HepG2 (cell line): ENCODE results near the gene ADAM22. TPM values are rescaled to one million over a fixed set of nuclear protein-coding genes. Genes with fewer than 3 reads are reported as not detected.

ENCODE experiments used
- ATAC-seq: fragments of 200-7000 bp; cut with Tn5 transposase; 3 replicates; pipeline ENCODE4 v1.9.1; 2020; ENCODE audit warnings: mild to moderate bottlenecking, moderate library complexity
- BruUV-seq: library from RNA; stranded (reverse); fragments of 400-500 nt; replicated peaks from 2 replicates; lab custom pipeline; 2021; lab: Mats Ljungman, UMichigan
- CTCF ChIA-PET: fragments of 300-600 bp; formaldehyde crosslinking; extraction: SDS; loops from one replicate; lab custom pipeline; 2021; ENCODE audit warnings: low total read pairs, inconsistent platforms, low intra/inter-chr PET ratio; lab: Yijun Ruan, JAX
- POLR2A ChIA-PET: fragments of 350-600 bp; sonication (Branson Sonifier 250); formaldehyde crosslinking; loops from one replicate; lab custom pipeline; 2020; ENCODE audit warnings: antibody characterized with exemption, inconsistent platforms; lab: Yijun Ruan, JAX
- DNase-seq: peaks from one replicate; pipeline ENCODE4 v3.0.0-alpha.2; 2015; ENCODE audit warnings: low spot score
- FAIRE-seq: peaks from 3 replicates; lab custom pipeline; 2011; peaks lifted over from hg19 to GRCh38; lab: Jason Lieb, UNC
- H2AFZ ChIP-seq: one replicate; pipeline ENCODE4 v1.6.1; 2011; ENCODE audit warnings: low read length, inconsistent platforms
- H3K27ac ChIP-seq: fragments of 300-600 bp; 3 replicates; pipeline ENCODE4 v1.8.0; 2011; ENCODE audit warnings: mixed run types, mild to moderate bottlenecking, mixed read lengths, low read length, inconsistent platforms; ENCODE audit not compliant: insufficient read depth; ENCODE audit errors: extremely low read length
- H3K27me3 ChIP-seq, 2 experiments: fragments of 200-600 bp in 1 of 2; 2 replicates in 1 of 2; 3 replicates in 1 of 2; pipeline versions ENCODE4 v1.6.0 to v1.8.0; 2011; ENCODE audit warnings: low read length in 2 of 2, mild to moderate bottlenecking in 2 of 2, moderate library complexity in 2 of 2, inconsistent platforms in 1 of 2; ENCODE audit not compliant: insufficient read depth in 2 of 2, control insufficient read depth in 1 of 2
- H3K36me3 ChIP-seq, 2 experiments: fragments of 200-600 bp in 1 of 2; replicated peaks in 1 of 2; 2 replicates in 1 of 2; 3 replicates in 1 of 2; pipeline versions ENCODE4 v1.5.1 to v1.8.0; 2011; ENCODE audit warnings: low read length in 2 of 2, inconsistent platforms in 1 of 2; ENCODE audit not compliant: insufficient read depth in 2 of 2, control insufficient read depth in 1 of 2
- H3K4me1 ChIP-seq: 2 replicates; pipeline ENCODE4 v1.5.1; 2012; ENCODE audit warnings: low read length, inconsistent platforms; ENCODE audit not compliant: insufficient read depth
- H3K4me2 ChIP-seq: 2 replicates; pipeline ENCODE4 v1.6.0; 2011; ENCODE audit warnings: low read depth, low read length, inconsistent platforms
- H3K4me3 ChIP-seq, 3 experiments: fragments of 200-600 bp in 1 of 3; sonication (generic), shearing (Covaris generic) in 1 of 3; replicated peaks in 1 of 3; 2 replicates each; pipeline ENCODE4 v1.5.1; 2011 to 2016; ENCODE audit warnings: low read length in 3 of 3, inconsistent platforms in 2 of 3, low read depth in 2 of 3, mild to moderate bottlenecking in 2 of 3, control low read depth in 1 of 3, mixed read lengths in 1 of 3; ENCODE audit not compliant: insufficient read depth in 1 of 3
- H3K79me2 ChIP-seq: one replicate; pipeline ENCODE4 v1.6.1; 2011; ENCODE audit warnings: low read length, inconsistent platforms; ENCODE audit not compliant: insufficient read depth
- H3K9ac ChIP-seq: 2 replicates; pipeline ENCODE4 v1.6.0; 2011; ENCODE audit warnings: mild to moderate bottlenecking, low read depth, low read length, inconsistent platforms; ENCODE audit not compliant: insufficient read depth
- H3K9me3 ChIP-seq: 2 replicates; pipeline ENCODE4 v1.5.1; 2012; ENCODE audit warnings: mild to moderate bottlenecking, low read length
- H4K20me1 ChIP-seq: 2 replicates; pipeline ENCODE4 v1.6.0; 2011; ENCODE audit warnings: inconsistent platforms, mild to moderate bottlenecking, low read length, moderate library complexity; ENCODE audit not compliant: insufficient read depth
- AGO1 ChIP-seq: fragments of 200-400 bp; formaldehyde crosslinking; IDR thresholded peaks from 2 replicates; pipeline ENCODE4 v1.6.1; 2017; ENCODE audit warnings: mild to moderate bottlenecking, low read depth, low read length, moderate library complexity; ENCODE audit not compliant: poor library complexity, severe bottlenecking
- FOXO4 ChIP-seq: sonication (generic); formaldehyde crosslinking; conservative IDR thresholded peaks from 2 replicates; pipeline ENCODE4 v1.8.1; 2023; ENCODE audit warnings: missing genetic modification reagents
- HBP1 ChIP-seq: IDR thresholded peaks from 2 replicates; pipeline ENCODE4 v1.6.1; 2016; ENCODE audit warnings: low read depth, control low read depth
- IKZF4 ChIP-seq: sonication (generic); formaldehyde crosslinking; IDR thresholded peaks from 2 replicates; pipeline ENCODE4 v1.5.1; 2020; ENCODE audit warnings: borderline replicate concordance, mild to moderate bottlenecking, low read depth, missing genetic modification reagents; ENCODE audit errors: not compliant biosample characterization
- IRF2 ChIP-seq: IDR thresholded peaks from 2 replicates; pipeline ENCODE4 v1.6.1; 2018; ENCODE audit warnings: missing genetic modification reagents, missing compliant biosample characterization
- PCBP2 ChIP-seq: fragments of 200-400 bp; formaldehyde crosslinking; optimal IDR thresholded peaks from 2 replicates; pipeline ENCODE3; 2018; ENCODE audit warnings: low read length, low read depth; ENCODE audit not compliant: poor library complexity, severe bottlenecking
- PPARG ChIP-seq: conservative IDR thresholded peaks from 2 replicates; pipeline ENCODE4 v1.6.1; 2016; ENCODE audit warnings: missing biosample characterization, missing genetic modification reagents
- ZFAT ChIP-seq: sonication (generic); formaldehyde crosslinking; conservative IDR thresholded peaks from 2 replicates; pipeline ENCODE4 v1.8.1; 2023; ENCODE audit warnings: missing genetic modification reagents, inconsistent platforms
- ZNF615 ChIP-seq: sonication (generic); formaldehyde crosslinking; IDR thresholded peaks from 2 replicates; pipeline ENCODE4 v1.5.0; 2020; ENCODE audit warnings: mild to moderate bottlenecking, missing genetic modification reagents, borderline replicate concordance
- WGBS: methylation state at CpG from one replicate; pipeline ENCODE4 v1.1.6; 2017; ENCODE audit warnings: low lambda C conversion rate; 5-methylcytosine and 5-hydroxymethylcytosine counted together
- in situ Hi-C: cut with HindIII; loops from 2 replicates; pipeline ENCODE4 v1.10.0; 2017; ENCODE audit warnings: low pct_unique_long_range_greater_than_20kb; ENCODE audit not compliant: extremely low pct_ligation_motif_present
- intact Hi-C: fragments of 100-400 bp; cut with micrococcal nuclease; formaldehyde crosslinking; loops from one replicate; pipeline ENCODE4 v1.10.0; 2022; ENCODE audit not compliant: unreplicated experiment
- polyA plus RNA-seq, 8 experiments: library from polyadenylated mRNA; depleted of rRNA in 3 of 8; stranded (reverse) in 7 of 8; unstranded in 1 of 8; fragments of >200 nt; fragmentation: Illumina TruSeq in 4 of 8; extraction: Trizol in 4 of 8; gene quantifications; 2 replicates each; pipeline versions ENCODE4 v1.2.1 to v1.2.3, GENCODE V29; 2011 to 2016; ENCODE audit warnings: low read depth in 4 of 8, missing spikeins in 1 of 8, mixed read lengths in 1 of 8; ENCODE audit not compliant: insufficient read depth in 1 of 8
- total RNA-seq, 5 experiments: library from RNA; depleted of rRNA; stranded (reverse); fragments of >200 nt; fragmentation: Illumina TruSeq; extraction: Trizol; gene quantifications; 2 replicates each; pipeline ENCODE4 v1.2.3, GENCODE V29; 2016; ENCODE audit warnings: low read depth in 1 of 5
- TF ChIP-seq, protein P1 (sequence below): sonication (generic); formaldehyde crosslinking; IDR thresholded peaks from 2 replicates; pipeline ENCODE4 v1.8.1; 2023; ENCODE audit warnings: mild to moderate bottlenecking, missing genetic modification reagents
- TF ChIP-seq, protein P2 (sequence below): sonication (generic); formaldehyde crosslinking; IDR thresholded peaks from 2 replicates; pipeline ENCODE4 v1.4.0; 2020; ENCODE audit warnings: missing genetic modification reagents, borderline replicate concordance
- TF ChIP-seq, protein P3 (sequence below): sonication (generic); formaldehyde crosslinking; IDR thresholded peaks from 2 replicates; pipeline ENCODE4 v1.4.0; 2020; ENCODE audit warnings: missing genetic modification reagents, borderline replicate concordance

ADAM22 gene
- total and polyA plus RNA-seq, 2 of the 13 experiments (the other 11 are each of a cell fraction or from before 2014, with no cell fraction given) = 1.9 to 6.7 TPM

GRCh38 chr7:88223265-88223664 is 289.2 kb downstream of the ADAM22 start (continued):
- TF ChIP-seq, protein P1, sequence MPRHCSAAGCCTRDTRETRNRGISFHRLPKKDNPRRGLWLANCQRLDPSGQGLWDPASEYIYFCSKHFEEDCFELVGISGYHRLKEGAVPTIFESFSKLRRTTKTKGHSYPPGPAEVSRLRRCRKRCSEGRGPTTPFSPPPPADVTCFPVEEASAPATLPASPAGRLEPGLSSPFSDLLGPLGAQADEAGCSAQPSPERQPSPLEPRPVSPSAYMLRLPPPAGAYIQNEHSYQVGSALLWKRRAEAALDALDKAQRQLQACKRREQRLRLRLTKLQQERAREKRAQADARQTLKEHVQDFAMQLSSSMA (CRISPR knock-in tag) = no peak
- TF ChIP-seq, protein P2, sequence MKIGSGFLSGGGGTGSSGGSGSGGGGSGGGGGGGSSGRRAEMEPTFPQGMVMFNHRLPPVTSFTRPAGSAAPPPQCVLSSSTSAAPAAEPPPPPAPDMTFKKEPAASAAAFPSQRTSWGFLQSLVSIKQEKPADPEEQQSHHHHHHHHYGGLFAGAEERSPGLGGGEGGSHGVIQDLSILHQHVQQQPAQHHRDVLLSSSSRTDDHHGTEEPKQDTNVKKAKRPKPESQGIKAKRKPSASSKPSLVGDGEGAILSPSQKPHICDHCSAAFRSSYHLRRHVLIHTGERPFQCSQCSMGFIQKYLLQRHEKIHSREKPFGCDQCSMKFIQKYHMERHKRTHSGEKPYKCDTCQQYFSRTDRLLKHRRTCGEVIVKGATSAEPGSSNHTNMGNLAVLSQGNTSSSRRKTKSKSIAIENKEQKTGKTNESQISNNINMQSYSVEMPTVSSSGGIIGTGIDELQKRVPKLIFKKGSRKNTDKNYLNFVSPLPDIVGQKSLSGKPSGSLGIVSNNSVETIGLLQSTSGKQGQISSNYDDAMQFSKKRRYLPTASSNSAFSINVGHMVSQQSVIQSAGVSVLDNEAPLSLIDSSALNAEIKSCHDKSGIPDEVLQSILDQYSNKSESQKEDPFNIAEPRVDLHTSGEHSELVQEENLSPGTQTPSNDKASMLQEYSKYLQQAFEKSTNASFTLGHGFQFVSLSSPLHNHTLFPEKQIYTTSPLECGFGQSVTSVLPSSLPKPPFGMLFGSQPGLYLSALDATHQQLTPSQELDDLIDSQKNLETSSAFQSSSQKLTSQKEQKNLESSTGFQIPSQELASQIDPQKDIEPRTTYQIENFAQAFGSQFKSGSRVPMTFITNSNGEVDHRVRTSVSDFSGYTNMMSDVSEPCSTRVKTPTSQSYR (CRISPR knock-in tag) = no peak
- no peak for TF ChIP-seq PCBP2

DNA sequence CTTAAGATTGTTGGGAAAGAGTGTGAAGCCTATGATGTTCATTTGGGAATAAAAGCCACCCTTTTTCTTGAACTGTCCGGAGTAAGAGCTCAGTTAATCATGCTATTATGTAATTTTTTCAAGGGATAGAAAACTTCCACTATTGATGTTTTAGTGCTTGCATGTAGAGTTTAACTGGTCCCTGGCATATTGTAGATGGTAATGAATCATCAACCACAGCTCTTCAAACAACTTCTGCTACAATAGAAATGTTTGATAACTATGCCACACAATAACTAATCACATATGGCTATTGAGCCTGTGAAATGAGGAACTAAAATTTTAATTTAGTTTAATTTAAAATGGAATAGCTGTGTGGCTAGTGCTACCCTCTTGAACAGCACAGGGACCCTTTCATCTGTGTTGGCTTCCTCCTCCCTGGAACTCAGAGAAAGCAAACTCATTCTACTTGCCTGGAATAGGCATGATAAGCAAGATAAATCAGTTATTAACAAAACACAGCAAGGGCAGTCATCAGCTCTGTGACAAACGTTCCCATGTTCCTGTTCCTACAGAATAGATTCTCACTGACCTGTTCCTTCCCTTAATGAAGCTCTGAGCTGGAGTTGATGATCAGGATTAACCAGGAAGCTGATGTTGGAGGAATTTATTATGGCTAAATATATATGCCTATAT is 290.7 kb downstream of the ADAM22 start:
- Histone ChIP-seq H3K27ac (no peak overlapping the region), H3K36me3 (no peaks in the 10 kb centered on the region), H3K27me3 (peaks cover 0 to 32% of the 10 kb centered on the region in 2 experiments; a peak in 2 of 5 replicates), H3K4me2 (no peak overlapping the region), H4K20me1 (no peaks in the 10 kb centered on the region), H3K9ac (no peak overlapping the region), H3K4me1 (peaks cover 21% of the 10 kb centered on the region), H2AFZ (no peak overlapping the region), H3K79me2 (no peaks in the 10 kb centered on the region), H3K9me3 (no peaks in the 10 kb centered on the region), H3K4me3 (no peak overlapping the region)
- intact Hi-C loops (no loop called here), in situ Hi-C loops (loop anchor here (25.0 kb wide), 1 partner anchor 613 kb away; no protein-coding TSS in a partner anchor)
- ATAC-seq (no peak), DNase-seq (no peak), FAIRE-seq (no peak)
- WGBS = 22% methylated on average over 2 of the region's 2 CpGs
- ChIA-PET POLR2A (no interaction called here), CTCF (no interaction called here)
- no TSS peak for BruUV-seq
- no peak for TF ChIP-seq FOXO4 (CRISPR knock-in tag)
- TF ChIP-seq ZNF615 (CRISPR knock-in tag) = no peak
- no peak for TF ChIP-seq IKZF4 (CRISPR knock-in tag)
- TF ChIP-seq PPARG (CRISPR knock-in tag) = no peak
- TF ChIP-seq ZFAT = no peak
- no peak for TF ChIP-seq AGO1
- no peak for TF ChIP-seq IRF2 (CRISPR knock-in tag)
- TF ChIP-seq, protein P3, sequence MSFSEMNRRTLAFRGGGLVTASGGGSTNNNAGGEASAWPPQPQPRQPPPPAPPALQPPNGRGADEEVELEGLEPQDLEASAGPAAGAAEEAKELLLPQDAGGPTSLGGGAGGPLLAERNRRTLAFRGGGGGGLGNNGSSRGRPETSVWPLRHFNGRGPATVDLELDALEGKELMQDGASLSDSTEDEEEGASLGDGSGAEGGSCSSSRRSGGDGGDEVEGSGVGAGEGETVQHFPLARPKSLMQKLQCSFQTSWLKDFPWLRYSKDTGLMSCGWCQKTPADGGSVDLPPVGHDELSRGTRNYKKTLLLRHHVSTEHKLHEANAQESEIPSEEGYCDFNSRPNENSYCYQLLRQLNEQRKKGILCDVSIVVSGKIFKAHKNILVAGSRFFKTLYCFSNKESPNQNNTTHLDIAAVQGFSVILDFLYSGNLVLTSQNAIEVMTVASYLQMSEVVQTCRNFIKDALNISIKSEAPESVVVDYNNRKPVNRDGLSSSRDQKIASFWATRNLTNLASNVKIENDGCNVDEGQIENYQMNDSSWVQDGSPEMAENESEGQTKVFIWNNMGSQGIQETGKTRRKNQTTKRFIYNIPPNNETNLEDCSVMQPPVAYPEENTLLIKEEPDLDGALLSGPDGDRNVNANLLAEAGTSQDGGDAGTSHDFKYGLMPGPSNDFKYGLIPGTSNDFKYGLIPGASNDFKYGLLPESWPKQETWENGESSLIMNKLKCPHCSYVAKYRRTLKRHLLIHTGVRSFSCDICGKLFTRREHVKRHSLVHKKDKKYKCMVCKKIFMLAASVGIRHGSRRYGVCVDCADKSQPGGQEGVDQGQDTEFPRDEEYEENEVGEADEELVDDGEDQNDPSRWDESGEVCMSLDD (CRISPR knock-in tag) = no peak
- TF ChIP-seq HBP1 (CRISPR knock-in tag) = no peak
